Calu3 (cell line): Measurements from ENCODE around the gene PSMG3. TPM values are rescaled to one million over a fixed set of nuclear protein-coding genes. Genes with fewer than 3 reads are reported as not detected.

Experiments used
- BruUV-seq: library from RNA; stranded (reverse); fragments of 400-500 nt; replicated peaks from 2 replicates; lab custom pipeline; 2021; lab: Mats Ljungman, UMichigan
- CTCF ChIA-PET: fragments of 300-600 bp; sonication (Branson Sonifier 250); formaldehyde crosslinking; loops from one replicate; lab custom pipeline; 2022; ENCODE audit warnings: antibody characterized with exemption; lab: Charles Lee
- DNase-seq: peaks from one replicate; pipeline ENCODE4 v3.0.0; 2022
- H3K27ac Mint-ChIP-seq: one replicate; pipeline ENCODE4 v1.8.0; 2022; ENCODE audit warnings: mixed read lengths; ENCODE audit not compliant: unreplicated experiment
- H3K27me3 Mint-ChIP-seq: one replicate; pipeline ENCODE4 v1.8.0; 2022; ENCODE audit warnings: mixed read lengths; ENCODE audit not compliant: unreplicated experiment
- H3K36me3 Mint-ChIP-seq: one replicate; pipeline ENCODE4 v1.8.0; 2022; ENCODE audit warnings: mild to moderate bottlenecking, moderate library complexity, mixed read lengths; ENCODE audit not compliant: insufficient read depth, unreplicated experiment
- H3K4me1 Mint-ChIP-seq: one replicate; pipeline ENCODE4 v1.8.0; 2022; ENCODE audit warnings: mild to moderate bottlenecking, low read depth, mixed read lengths; ENCODE audit not compliant: unreplicated experiment
- H3K4me3 Mint-ChIP-seq: one replicate; pipeline ENCODE4 v1.8.0; 2022; ENCODE audit warnings: mild to moderate bottlenecking, low read depth, moderate library complexity, mixed read lengths; ENCODE audit not compliant: unreplicated experiment
- H3K9me3 Mint-ChIP-seq: one replicate; pipeline ENCODE4 v1.8.0; 2022; ENCODE audit warnings: low read depth, mixed read lengths; ENCODE audit not compliant: unreplicated experiment
- CTCF ChIP-seq: fragments of 200-600 bp; IDR thresholded peaks from one replicate; pipeline ENCODE4 v1.8.0; 2022; ENCODE audit warnings: antibody characterized with exemption; ENCODE audit not compliant: unreplicated experiment
- intact Hi-C: fragments of 100-400 bp; cut with micrococcal nuclease; formaldehyde crosslinking; loops from one replicate; pipeline ENCODE4 v1.10.0; 2022; ENCODE audit not compliant: unreplicated experiment
- total RNA-seq: library from RNA; stranded (reverse); gene quantifications from 2 replicates; pipeline ENCODE4 v1.2.3, GENCODE V29; 2022

PSMG3 gene
- total RNA-seq, 1 experiment from 2014 or later: 64.0 TPM

- CTCF ChIA-PET: interaction anchor here (0.6 to 2.5 kb wide), 18 partner anchors 11 to 972 kb away, joined by 3 to 29 read pairs (median 6); partner anchors contain the start of gene INTS1
- Mint-ChIP-seq H3K4me3 (peak overlapping the region; percentile 79), H3K27ac (peak overlapping the region; percentile 94), H3K27me3 (no peaks in the 10 kb centered on the region), H3K36me3 (peaks cover 84% of the 10 kb centered on the region), H3K9me3 (no peaks in the 10 kb centered on the region), H3K4me1 (peaks cover 49% of the 10 kb centered on the region)
- DNase-seq: peak; percentile 94
- intact Hi-C loops: loop anchor here (5.0 kb wide), 1 partner anchor 48 kb away; no protein-coding TSS in a partner anchor
- TSS peak; percentile 50 for BruUV-seq
- no peak for TF ChIP-seq CTCF
Observed at GRCh38 chr7:1555046-1555812, 14.6 kb downstream of the PSMG3 start.

GRCh38 chr7:1554333-1555045 lies 15.3 kb downstream of the PSMG3 start:
- no peak for TF ChIP-seq CTCF
- Mint-ChIP-seq H3K4me1 (peaks cover 43% of the 10 kb centered on the region), H3K36me3 (peaks cover 85% of the 10 kb centered on the region), H3K27ac (peak overlapping the region; percentile 94), H3K27me3 (no peaks in the 10 kb centered on the region), H3K9me3 (no peaks in the 10 kb centered on the region), H3K4me3 (peak overlapping the region; percentile 79)
- CTCF ChIA-PET: interaction anchor here (0.6 to 2.5 kb wide), 3 partner anchors 13 to 865 kb away, joined by 4 to 29 read pairs (median 9); no protein-coding TSS in a partner anchor
- no TSS peak for BruUV-seq
- DNase-seq: peak; percentile 6
- intact Hi-C loops: loop anchor here (5.0 kb wide), 1 partner anchor 47 kb away; no protein-coding TSS in a partner anchor

- Mint-ChIP-seq H3K27ac (no peak overlapping the region), H3K9me3 (no peaks in the 10 kb centered on the region), H3K27me3 (no peaks in the 10 kb centered on the region), H3K36me3 (peaks cover 85% of the 10 kb centered on the region), H3K4me3 (peak overlapping the region; percentile 79), H3K4me1 (peaks cover 42% of the 10 kb centered on the region)
- CTCF ChIA-PET: no interaction called here
- no TSS peak for BruUV-seq
- no peak for TF ChIP-seq CTCF
- intact Hi-C loops: no loop called here
- DNase-seq: peak; percentile 4
Observed at GRCh38 chr7:1553512-1554210, 16.2 kb downstream of the PSMG3 start.

GRCh38 chr7:1552200-1552599 lies 17.6 kb downstream of the PSMG3 start:
- Mint-ChIP-seq H3K36me3 (peaks cover 86% of the 10 kb centered on the region), H3K4me1 (peaks cover 40% of the 10 kb centered on the region), H3K27ac (no peak overlapping the region), H3K4me3 (no peak overlapping the region), H3K27me3 (no peaks in the 10 kb centered on the region), H3K9me3 (no peaks in the 10 kb centered on the region)
- intact Hi-C loops: no loop called here
- CTCF ChIA-PET: no interaction called here
- no peak for TF ChIP-seq CTCF
- no TSS peak for BruUV-seq
- no peak for DNase-seq
